ENCODE data around the gene LRRC59.

Gene LRRC59

DNA sequence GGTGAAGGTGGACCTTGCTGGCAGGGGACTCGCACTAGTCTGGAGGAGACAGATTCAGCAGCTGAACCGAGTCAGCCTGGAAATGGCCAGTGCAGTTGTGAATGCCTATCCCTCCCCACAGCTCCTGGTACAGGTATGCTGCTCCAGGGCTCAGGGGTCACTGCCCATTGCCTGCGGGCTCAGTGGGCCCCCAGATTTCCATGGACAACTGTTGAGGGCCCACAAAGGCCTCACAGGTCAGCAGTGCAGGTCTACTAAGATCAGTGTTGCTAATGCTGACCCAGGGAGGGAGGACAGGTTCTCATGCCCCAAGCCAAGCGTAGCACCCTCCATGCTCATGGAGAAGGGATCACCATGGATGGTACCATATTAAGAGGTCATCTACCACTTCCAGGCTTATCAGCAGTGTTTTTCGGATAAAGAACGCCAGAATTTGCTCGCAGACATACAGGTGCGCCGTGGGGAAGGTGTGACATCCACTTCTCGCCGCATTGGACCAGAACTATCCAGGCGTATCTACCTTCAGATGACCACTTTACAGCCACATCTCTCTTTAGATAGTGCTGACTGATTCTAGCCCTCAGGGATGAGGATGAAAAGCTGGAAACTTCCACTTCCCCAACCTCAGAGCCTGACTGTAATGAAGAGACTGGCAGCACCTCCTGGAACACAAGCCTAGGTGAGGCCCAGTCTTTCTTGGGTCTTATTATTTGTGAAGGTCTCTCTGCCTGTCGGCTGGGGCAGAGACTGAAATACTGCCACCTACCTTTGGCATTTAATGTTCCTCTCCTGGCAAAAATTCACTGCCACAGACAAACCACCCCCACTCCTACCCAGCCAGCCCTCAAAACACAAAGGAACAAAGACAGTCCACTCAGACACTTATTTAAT, 16.7 kb downstream of the LRRC59 start:
- H3K4me3 ChIP-seq, result no peak overlapping the region
- TF ChIP-seq, protein P1, sequence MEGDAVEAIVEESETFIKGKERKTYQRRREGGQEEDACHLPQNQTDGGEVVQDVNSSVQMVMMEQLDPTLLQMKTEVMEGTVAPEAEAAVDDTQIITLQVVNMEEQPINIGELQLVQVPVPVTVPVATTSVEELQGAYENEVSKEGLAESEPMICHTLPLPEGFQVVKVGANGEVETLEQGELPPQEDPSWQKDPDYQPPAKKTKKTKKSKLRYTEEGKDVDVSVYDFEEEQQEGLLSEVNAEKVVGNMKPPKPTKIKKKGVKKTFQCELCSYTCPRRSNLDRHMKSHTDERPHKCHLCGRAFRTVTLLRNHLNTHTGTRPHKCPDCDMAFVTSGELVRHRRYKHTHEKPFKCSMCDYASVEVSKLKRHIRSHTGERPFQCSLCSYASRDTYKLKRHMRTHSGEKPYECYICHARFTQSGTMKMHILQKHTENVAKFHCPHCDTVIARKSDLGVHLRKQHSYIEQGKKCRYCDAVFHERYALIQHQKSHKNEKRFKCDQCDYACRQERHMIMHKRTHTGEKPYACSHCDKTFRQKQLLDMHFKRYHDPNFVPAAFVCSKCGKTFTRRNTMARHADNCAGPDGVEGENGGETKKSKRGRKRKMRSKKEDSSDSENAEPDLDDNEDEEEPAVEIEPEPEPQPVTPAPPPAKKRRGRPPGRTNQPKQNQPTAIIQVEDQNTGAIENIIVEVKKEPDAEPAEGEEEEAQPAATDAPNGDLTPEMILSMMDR (IDR thresholded peaks at IDR 0.05), result no peak

DNA sequence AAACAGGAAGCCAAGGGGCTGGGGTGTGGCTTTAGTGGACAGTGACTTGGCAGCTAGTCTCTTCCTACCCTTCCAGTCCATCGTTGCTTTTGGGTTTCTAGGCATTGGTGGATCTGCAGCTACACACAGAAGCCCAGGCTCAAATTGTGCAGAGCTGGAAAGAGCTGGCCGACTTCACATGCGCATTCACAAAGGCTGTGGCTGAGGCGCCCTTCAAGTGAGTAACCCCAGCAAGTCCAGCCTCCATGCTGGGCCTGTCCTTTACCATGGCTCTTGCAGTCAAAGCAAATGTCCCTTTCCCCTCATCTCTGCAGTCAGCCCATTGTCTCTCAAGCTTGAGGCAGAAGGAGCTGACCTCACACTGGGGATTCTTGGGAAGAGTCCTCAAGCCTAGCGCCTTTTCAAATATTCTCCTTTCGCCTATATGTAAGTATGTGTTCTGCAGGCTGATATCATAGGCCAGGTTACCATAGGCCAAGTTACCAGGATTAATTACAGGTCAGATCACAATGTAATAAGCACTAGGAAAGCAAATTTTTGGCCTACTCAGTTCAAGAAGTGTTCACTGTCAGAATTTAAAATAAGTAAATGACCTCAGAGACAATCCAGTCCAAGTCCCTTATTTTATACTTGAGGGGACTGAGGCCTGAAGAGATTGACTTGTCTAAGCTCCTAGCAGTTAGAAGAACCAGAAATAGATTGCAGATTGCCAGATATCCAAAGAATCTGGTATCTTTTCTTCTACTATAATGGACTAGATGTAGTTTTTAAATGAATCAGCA, 17.8 kb downstream of the LRRC59 start:
- Histone ChIP-seq H3K4me1 (no peaks in the 10 kb centered on the region), H3K9me3 (no peaks in the 10 kb centered on the region), H3K36me3 (peaks cover 22 to 45% (median 37%) of the 10 kb centered on the region in 3 donors), H3K4me3 (no peak overlapping the region), H3K27ac (no peak overlapping the region), H3K27me3 (no peaks in the 10 kb centered on the region)
- intact Hi-C loops (cut with DNase I; ENCODE audit: low total_unique reads), result no loop called here
- no peak for DNase-seq
- TF ChIP-seq, protein P1 (IDR thresholded peaks at IDR 0.05), result no peak

More for the DNA sequence above, 16.7 kb downstream of the LRRC59 start:
- Histone ChIP-seq H3K27me3 (no peaks in the 10 kb centered on the region), H3K27ac (no peak overlapping the region), H3K4me1 (no peaks in the 10 kb centered on the region), H3K36me3 (peaks cover 32 to 56% (median 48%) of the 10 kb centered on the region in 3 donors), H3K9me3 (no peaks in the 10 kb centered on the region)
- DNase-seq, result no peak
- intact Hi-C loops (cut with DNase I; ENCODE audit: low total_unique reads), result no loop called here

DNA sequence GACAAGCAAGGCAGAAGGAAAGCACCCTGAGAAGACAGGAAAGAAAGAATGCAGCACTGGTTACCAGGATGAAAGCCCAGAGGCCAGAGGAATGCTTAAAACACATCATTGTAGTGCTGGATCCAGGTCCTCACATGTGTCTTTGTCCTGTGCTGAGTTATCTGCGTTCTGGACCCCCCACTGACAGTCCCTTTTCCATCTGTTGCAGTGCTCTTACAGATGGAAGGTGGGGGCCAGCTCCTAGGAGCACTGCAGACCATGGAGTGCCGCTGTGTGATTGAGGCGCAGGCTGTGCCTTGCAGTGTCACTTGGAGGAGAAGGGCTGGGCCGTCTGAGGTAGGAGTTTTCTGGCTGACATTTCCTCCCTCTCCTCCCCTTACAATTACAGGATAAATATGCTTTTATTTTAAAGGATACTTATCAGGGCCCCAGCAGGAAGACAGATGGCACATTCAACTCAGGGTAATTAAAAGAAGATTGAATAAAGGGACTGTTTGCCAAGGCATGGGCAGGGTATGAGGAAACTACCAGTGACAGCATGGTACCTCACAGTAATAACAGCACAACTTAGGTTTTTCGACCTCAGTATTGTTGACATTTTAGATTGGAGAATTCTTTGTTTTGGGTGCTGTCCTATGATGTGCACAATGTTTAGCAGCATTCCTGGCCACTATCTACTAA, 21.3 kb downstream of the LRRC59 start:
- Histone ChIP-seq H3K36me3 (peaks cover 0 to 10% (median 1%) of the 10 kb centered on the region in 3 donors), H3K4me1 (peaks cover 0 to 20% (median 16%) of the 10 kb centered on the region in 4 donors), H3K27me3 (no peaks in the 10 kb centered on the region), H3K9me3 (no peaks in the 10 kb centered on the region), H3K27ac (no peak overlapping the region), H3K4me3 (no peak overlapping the region)
- intact Hi-C loops (cut with DNase I; ENCODE audit: low total_unique reads), result no loop called here
- DNase-seq, result no peak
- TF ChIP-seq, protein P1 (IDR thresholded peaks at IDR 0.05), result no peak

DNA sequence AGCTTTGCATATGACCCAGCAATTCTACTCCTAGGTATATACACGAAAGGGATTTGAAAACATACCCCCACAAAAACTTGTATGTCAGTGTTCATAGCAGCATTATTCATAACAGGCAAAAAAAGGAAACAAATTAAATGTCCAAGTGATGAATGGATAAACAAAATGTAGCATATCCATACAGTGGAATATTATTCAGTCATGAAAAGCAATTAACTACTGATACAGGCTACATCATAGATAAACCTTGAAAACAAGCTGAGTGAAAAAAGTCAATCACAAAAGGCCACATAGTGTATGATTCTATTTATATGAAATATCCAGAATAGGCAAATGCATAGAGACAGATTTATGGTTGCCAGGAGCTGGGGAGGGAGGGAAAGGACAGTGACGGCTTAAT, 23.6 kb downstream of the LRRC59 start:
- Histone ChIP-seq H3K4me3 (peak overlapping the region in 1 of 2 donors; percentile 64), H3K27ac (no peak overlapping the region)

More for the DNA sequence above, 23.6 kb downstream of the LRRC59 start:
- no peaks in the 10 kb centered on the region for H3K27me3 ChIP-seq
- TF ChIP-seq, protein P1 (IDR thresholded peaks at IDR 0.05), result no peak
- intact Hi-C loops (cut with DNase I; ENCODE audit: low total_unique reads), result no loop called here
- no peak for DNase-seq
- no peaks in the 10 kb centered on the region for H3K9me3 ChIP-seq
- H3K36me3 ChIP-seq, result peaks cover 16 to 22% (median 17%) of the 10 kb centered on the region in 3 donors
- H3K4me1 ChIP-seq, result peaks cover 0 to 24% (median 17%) of the 10 kb centered on the region in 4 donors

Data from tibial artery (tissue), 4 donors.